ENCODE results near the gene AMY2A.
"Not testable (repeated sequence)": the region's sequence is repeated elsewhere in the genome, so short reads cannot be mapped to it uniquely, and the experiment has no call there.

AMY2A gene

DNA sequence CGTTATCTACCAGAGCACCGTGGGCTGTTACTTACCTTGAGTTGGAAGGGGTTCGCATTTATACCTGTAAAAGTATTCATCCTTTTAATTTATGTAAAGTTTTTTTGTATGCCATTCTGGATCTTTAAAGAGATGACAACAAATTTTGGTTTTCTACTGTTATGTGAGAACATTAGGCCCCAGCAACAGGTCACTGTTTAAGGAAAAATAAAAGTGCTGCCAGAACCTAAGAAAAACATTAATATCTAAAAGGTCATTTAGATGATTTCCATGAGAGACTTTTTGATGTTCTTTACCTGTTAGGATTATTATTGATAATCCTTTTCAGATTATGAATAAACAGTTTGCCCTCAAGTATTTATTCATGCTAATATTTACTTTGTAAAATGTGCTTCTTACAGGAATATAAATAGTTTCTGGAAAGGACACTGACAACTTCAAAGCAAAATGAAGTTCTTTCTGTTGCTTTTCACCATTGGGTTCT lies at the start of gene AMY2A:
TSS of gene AMY2A (plus strand) at position 434 of the 484 bp plus-strand sequence. CDS start at position 448, 14 bp downstream.
- not testable (repeated sequence) for DNase-seq

DNA sequence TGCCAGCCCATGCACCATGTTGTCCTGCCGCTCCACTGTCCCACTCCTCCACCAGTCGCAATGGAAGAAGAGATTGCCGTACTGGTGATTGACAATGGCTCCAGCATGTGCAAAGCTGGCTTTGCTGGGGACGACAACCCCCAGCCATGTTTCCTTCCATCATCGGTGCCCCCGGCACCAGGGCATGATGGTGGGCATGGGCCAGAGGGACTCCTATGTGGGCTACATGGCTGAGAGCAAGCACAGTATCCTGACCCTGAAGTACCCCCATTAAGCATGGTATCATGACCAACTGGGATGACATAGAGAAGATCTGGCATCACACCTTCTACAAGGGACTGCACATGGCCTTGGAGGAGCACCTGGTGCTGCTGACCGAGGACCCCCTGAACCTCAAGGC lies 47.7 kb upstream of the AMY2A start:
- no peak for DNase-seq

DNA sequence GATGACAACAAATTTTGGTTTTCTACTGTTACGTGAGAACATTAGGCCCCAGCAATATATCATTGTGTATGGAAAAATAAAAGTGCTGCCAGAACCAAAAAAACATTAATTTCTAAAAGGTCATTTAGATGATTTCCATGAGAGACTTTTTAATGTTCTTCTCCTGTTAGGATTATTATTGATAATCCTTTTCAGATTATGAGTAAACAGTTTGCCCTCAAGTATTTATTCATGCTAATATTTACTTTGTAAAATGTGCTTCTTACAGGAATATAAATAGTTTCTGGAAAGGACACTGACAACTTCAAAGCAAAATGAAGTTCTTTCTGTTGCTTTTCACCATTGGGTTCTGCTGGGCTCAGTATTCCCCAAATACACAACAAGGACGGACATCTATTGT lies 45.9 kb upstream of the AMY2A start, which contains the start of gene AMY2B:
TSS of gene AMY2B (plus strand) at position 301 of the 400 bp plus-strand sequence. CDS start at position 315, 14 bp downstream.
- not testable (repeated sequence) for DNase-seq

DNA sequence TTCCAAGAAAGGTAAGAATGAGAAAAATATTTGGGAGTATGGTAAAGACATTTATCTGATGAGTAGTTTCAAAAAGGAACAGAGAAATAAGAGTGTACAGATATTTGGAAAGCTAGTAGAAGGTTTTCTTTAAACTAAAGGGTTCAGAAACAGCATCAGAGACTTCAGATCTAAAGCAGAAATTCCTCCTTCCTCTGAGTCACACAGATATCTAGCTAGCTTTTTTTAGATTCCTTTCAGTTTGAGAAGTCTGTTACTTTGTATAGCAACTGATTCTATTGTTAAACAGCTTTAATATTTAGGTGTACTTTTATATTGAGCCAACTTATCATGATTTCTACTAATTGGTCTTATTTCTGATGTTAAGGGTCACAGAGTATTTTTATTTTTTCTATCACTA lies 41.2 kb upstream of the AMY2A start:
- DNase-seq, result no peak

DNA sequence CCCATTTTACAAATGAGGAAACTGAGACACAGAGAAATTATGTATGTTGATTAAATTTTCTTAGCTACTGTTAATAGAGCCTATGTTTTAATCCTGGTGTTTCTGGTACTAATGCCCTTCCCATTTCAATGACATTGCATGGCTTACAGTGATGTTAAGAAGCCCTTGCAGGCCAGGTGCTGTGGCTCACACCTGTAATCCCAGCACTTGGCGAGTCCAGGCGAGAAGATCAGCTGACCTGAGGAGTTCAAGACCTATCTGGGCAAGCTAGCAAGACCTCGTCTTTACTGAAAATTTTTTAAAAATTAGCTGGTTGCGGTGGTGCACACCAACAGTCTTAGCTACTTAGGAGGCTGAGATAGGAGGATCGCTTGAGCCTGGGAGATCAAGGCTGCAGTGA lies 40.4 kb upstream of the AMY2A start:
- DNase-seq, result not testable (repeated sequence)

DNA sequence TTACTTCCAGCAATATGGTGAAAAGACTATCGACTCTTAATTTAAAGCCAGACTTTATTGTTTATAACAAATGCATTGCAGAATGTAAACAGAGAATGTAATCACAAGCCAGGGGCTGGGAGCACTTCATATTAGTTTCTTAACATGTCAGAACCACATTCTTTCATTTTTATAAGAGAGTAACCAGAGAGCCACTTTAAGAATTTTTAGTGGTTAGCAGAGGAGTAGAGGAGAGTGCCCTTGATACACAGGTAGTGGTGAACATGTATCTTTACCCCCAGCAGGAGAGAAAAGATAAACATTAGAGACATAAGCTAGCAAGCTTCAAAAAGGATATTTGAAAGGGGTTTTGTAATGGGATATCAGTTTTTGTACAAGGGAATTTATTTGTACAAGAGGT lies 34.8 kb upstream of the AMY2A start:
- no peak for DNase-seq

DNA sequence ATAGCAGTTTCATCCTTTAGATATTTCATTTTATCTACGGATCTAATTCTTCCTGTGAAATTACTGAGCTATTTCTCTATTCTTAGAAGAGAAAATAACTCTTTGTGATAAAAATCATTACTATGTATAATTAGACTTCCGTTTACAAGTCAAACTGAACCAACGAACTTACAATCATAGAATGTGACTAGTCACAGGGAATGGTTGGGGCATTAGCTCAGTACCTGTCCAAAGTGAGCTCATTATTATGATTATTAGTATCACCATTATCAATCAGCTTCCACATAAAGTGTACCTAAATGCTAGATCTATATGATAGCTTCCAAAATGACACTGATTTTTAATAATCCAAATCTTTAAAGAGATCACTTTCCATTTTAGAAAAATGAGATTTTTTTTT lies 33.3 kb upstream of the AMY2A start:
- no peak for DNase-seq

DNA sequence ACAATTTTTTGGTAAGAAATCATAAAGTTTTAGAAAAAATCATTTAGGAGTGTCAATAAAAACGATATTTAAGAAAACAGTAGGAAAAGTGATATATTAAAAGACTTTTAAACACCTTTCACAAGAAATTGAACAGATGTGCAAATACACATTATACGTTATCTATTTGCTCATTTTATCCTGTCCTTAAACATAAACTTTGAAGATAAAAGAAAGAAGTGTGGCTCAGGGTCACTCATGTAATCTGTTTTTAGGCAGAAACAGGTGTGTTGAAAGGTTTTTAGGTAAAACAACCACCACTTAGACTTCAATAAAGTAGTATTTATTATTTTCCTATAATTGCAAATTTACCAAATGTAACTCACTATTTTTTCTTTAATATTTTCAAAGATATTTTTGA lies 32.7 kb upstream of the AMY2A start:
- no peak for DNase-seq

DNA sequence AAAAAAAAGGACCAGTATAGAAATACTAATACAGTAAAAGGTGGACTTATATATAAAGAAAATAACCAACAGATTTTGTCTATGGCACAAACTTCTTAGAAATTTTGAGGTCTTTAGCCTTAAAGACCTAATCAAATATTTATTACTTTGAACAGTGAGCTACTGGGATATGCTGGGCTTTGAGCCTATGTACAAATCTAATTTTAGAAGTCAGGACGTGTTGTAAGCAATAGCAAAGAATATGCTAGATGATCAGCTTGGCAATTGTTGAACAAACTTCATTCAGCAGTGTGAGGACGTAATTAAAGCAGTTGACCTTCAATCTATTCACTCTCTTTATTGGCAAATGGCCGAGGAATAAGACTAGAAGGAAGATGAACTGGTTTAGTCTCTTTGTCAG lies 14.5 kb upstream of the AMY2A start:
- DNase-seq, result not testable (repeated sequence)

DNA sequence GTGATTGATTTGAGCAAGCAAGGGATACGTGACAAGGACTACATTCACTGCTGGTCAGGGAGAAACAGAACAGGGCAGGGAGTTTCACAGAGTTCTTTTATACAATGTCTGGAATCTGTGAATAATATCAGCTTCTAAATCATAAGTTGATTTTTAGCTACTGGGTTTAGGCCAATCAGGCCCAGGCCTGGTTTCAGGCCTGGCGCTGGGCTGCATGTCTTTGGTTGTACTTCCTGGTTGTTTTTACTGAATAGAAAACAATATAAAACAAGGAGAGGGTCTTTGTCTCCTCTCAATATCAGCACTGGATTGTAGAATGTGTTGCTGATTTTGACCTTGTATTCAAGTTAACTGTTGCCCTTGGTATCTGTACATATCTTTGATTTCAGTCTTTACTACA lies 865 bp upstream of the AMY2A start:
- DNase-seq, result no peak

DNA sequence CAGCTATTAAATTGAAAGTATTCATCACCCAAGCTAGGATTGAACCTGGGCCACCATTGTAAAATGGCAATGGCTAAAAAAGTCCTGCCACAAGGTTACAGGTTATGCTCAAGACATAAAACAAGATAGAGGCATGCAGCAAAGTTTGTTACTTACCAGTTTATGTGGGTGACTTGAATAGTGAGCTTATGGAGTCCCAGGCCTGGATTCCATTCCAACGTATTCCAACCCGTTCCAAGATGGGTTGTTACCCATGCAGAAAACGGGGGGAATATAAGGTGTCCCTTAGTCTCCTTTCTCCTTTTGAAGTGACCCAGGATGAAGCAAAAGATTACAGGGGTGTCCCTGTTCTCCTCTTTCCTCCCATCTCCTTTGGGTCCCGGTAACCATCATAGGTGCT lies 10.2 kb downstream of the AMY2A start:
- not testable (repeated sequence) for DNase-seq

DNA sequence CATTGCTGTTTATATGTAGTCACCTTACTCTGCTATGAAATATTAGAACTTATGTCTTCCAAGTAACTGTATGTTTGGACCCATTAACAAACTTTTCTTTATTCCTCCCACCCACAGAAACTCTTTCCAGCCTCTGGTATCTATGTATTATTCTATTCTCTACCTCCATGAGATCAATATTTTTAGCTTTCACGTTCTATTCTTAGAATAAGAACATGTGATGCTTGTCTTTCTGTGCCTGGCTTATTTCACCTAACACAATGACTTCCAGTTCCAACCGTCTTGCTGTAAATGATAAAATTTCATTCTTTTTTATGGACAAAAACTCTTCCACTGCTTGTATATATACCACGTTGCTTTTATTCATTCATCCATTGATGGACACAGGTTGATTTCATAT lies 24.0 kb downstream of the AMY2A start:
- not testable (repeated sequence) for DNase-seq

DNA sequence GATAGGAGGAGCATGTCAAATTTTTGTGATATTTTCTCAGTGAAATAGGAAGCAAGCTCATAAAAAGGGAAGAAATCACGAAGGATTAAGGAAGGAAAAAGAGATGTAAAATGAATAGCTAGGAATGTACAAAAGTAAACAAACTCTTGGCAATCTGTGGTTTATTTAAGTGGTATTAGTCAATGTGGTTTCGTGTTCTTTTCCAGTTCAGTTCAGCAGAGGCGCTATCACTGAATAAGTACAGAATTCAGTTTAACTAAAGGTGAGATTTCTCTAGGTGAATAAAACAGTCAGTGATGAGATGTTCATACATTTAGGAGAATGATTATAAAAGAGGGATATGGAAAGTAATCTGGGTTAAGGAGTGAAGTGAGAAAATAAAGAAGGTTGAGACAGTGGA lies 26.7 kb downstream of the AMY2A start:
- DNase-seq, result not testable (repeated sequence)

DNA sequence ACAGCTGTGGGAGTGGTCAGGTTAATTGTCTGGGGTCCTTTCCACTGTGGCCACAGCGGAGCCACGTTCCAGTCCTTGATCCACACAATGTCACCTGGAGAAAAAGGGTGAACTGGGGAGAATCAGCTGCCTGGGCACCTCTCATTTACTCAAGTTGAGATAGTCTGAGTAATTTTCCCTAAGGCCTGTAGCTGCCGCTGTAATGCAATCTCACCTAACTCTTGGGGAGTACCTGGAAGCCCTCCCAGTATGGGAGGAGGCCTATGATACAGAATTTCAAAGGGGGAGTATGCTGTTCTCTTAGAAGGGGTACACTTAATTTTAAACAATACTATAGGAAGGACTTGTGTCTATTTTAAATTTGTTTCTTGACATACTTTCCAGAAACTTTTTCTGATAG lies 33.1 kb downstream of the AMY2A start:
- not testable (repeated sequence) for DNase-seq

DNA sequence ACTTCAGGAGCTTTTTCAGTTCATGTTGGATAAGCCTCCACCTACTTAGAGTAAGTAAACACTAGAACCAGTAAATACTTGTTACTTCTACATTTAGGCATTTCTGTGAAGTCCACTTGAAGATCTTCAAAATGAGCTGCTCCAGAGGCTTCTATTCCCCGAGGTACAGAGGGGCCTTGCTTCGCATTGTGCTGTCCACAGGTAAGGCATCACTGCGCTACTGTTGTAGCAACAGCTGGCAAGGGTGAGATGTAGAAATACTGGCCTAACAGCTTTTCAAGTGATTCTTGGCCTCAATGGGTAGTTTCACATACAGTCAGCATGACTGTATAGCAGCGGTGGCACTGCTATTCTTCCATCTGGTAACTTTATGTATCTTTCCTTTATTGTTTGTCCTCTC lies 33.7 kb downstream of the AMY2A start:
- DNase-seq, result not testable (repeated sequence)

DNA sequence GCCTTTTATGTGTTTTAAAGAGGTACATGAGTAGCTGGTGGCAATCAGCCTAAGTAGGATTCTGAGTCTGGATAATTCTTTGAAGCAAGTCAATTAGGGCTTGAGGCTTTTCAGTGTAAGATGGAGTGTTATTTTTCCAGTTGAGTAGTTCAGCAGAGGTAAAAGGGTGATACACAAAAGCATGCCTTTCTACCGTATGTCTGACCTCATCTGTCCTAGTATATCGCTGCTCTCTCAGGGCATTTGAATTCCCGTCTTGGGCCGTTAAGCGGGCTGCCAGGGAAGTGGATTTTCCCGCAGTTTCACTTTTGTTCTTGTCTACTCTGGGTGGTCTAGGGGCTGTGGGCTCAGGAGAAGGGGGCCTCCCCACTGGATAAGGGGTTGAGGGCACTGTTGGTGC lies 36.9 kb downstream of the AMY2A start:
- not testable (repeated sequence) for DNase-seq

DNA sequence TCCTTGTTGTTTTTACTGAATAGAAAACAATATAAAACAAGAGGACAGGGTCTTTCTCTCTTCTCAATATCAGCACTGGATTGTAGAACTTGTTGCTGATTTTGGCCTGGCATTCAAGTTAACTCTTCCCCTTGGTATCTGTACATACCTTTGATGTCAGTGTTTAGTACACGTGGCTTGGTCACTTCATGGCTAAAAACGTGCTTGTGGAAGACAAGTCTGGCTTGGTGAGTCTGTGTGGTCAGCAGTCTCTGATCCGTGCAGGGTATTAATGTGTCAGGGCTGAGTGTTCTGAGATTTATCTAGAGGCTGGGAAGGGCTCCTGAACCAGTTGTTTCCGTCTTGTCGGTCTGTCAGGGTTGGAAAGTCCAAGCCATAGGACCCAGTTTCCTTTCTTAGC lies 38.2 kb downstream of the AMY2A start, which contains the start of gene AMY1A:
TSS of gene AMY1A (plus strand) at position 301 of the 400 bp plus-strand sequence. CDS start 571 bp downstream, outside the sequence.
- DNase-seq, result not testable (repeated sequence)

All from NCI-H1694 treated with DMSO at 0.1 percent for 48 hours (cell line).